HL-60 (cell line): ENCODE measurements around the gene GCGR.
A peak's percentile ranks its signal among the peaks of the same experiment; 100 is the strongest.

Source experiments
- DNase-seq, 2 experiments: peaks; one replicate each; pipeline ENCODE4 v3.0.0-alpha.2; 2010 to 2020; ENCODE audit warnings: low read depth in 1 of 2, low spot score in 1 of 2
- H3K27ac ChIP-seq: fragments of 250-450 bp; sonication (Bioruptor Pico); replicated peaks from 2 replicates; pipeline ENCODE4 v1.5.1; 2020; ENCODE audit warnings: mild to moderate bottlenecking, moderate library complexity
- H3K27me3 ChIP-seq: fragments of 250-450 bp; sonication (Bioruptor Pico); 2 replicates; pipeline ENCODE4 v1.5.1; 2021; ENCODE audit warnings: mild to moderate bottlenecking, moderate library complexity; ENCODE audit not compliant: insufficient read depth, poor library complexity, severe bottlenecking
- H3K4me3 ChIP-seq: replicated peaks from 2 replicates; pipeline ENCODE4 v1.5.1; 2011; ENCODE audit warnings: mild to moderate bottlenecking, control low read depth, low read length; ENCODE audit not compliant: insufficient read depth
- CTCF ChIP-seq: IDR thresholded peaks from one replicate; pipeline ENCODE4 v1.5.1; 2011; ENCODE audit warnings: low read length, control low read depth, inconsistent platforms; ENCODE audit not compliant: insufficient read depth
- GABPA ChIP-seq: IDR thresholded peaks from 2 replicates; pipeline ENCODE4 v1.6.1; 2012; ENCODE audit warnings: low read depth
- POLR2AphosphoS5 ChIP-seq: IDR thresholded peaks from 2 replicates; pipeline ENCODE4 v1.6.1; 2012; ENCODE audit warnings: low read depth
- REST ChIP-seq: IDR thresholded peaks from 2 replicates; pipeline ENCODE4 v1.6.1; 2012; ENCODE audit warnings: low read depth; ENCODE audit not compliant: insufficient replicate concordance
- SPI1 ChIP-seq: IDR thresholded peaks from 2 replicates; pipeline ENCODE4 v1.6.1; 2012; ENCODE audit warnings: low read depth, mild to moderate bottlenecking, borderline replicate concordance

Gene GCGR

GRCh38 chr17:81844327-81844851, 40.4 kb downstream of the GCGR start:
- H3K4me3 ChIP-seq, result no peak overlapping the region
- DNase-seq, result peak in 1 of 2 experiments; percentile 63
- H3K27me3 ChIP-seq, result no peaks in the 10 kb centered on the region
- TF ChIP-seq REST (no peak), POLR2AphosphoS5 (peak; percentile 19)
- H3K27ac ChIP-seq, result peak overlapping the region; percentile 97

- TF ChIP-seq CTCF (no peak), GABPA (no peak), REST (no peak), SPI1 (no peak), POLR2AphosphoS5 (no peak)
- DNase-seq, result no peak
- Histone ChIP-seq H3K27me3 (no peaks in the 10 kb centered on the region), H3K4me3 (no peak overlapping the region), H3K27ac (peak overlapping the region; percentile 97)
Observed at GRCh38 chr17:81844887-81845286, 40.9 kb downstream of the GCGR start.

GRCh38 chr17:81845361-81845760, 41.4 kb downstream of the GCGR start:
- Histone ChIP-seq H3K4me3 (no peak overlapping the region), H3K27ac (peak overlapping the region; percentile 97), H3K27me3 (no peaks in the 10 kb centered on the region)
- DNase-seq, result no peak
- no peak for TF ChIP-seq REST
- TF ChIP-seq CTCF, result no peak
- TF ChIP-seq GABPA, result no peak
- no peak for TF ChIP-seq POLR2AphosphoS5
- no peak for TF ChIP-seq SPI1
